ENCODE measurements around the gene NPHS2. TPM values are rescaled to one million over a fixed set of nuclear protein-coding genes. Genes with fewer than 3 reads are reported as not detected.

Gene NPHS2
- total RNA-seq, 1 donor from 2014 or later: not detected

- Mint-ChIP-seq H3K9me3 (no peaks in the 10 kb centered on the region), H3K4me1 (peaks cover 2% of the 10 kb centered on the region), H3K36me3 (no peaks in the 10 kb centered on the region), H3K27me3 (ENCODE audit: low read depth) (peaks cover 50% of the 10 kb centered on the region), H3K4me3 (no peak overlapping the region), H3K27ac (no peak overlapping the region)
- no peak for DNase-seq (ENCODE audit: low spot score in 2 of 2, unreplicated experiment in 2 of 2)
- TF ChIP-seq CTCF (IDR thresholded peaks at IDR 0.05; ENCODE audit: unreplicated experiment): no peak
Measured at GRCh38 chr1:179587336-179587735, 11.6 kb upstream of the NPHS2 start.

- Mint-ChIP-seq H3K27ac (no peak overlapping the region), H3K36me3 (no peaks in the 10 kb centered on the region), H3K4me3 (peak overlapping the region; percentile 57), H3K27me3 (ENCODE audit: low read depth) (peaks cover 57% of the 10 kb centered on the region), H3K9me3 (no peaks in the 10 kb centered on the region), H3K4me1 (peaks cover 2% of the 10 kb centered on the region)
- peak in 1 of 2 experiments; percentile 75 for DNase-seq (ENCODE audit: low spot score in 2 of 2, unreplicated experiment in 2 of 2)
- TF ChIP-seq CTCF (IDR thresholded peaks at IDR 0.05; ENCODE audit: unreplicated experiment): peak; percentile 58
Measured at GRCh38 chr1:179586107-179586823, 10.5 kb upstream of the NPHS2 start.

GRCh38 chr1:179583771-179584320 is 8.1 kb upstream of the NPHS2 start:
- H3K36me3 Mint-ChIP-seq: no peaks in the 10 kb centered on the region
- H3K4me3 Mint-ChIP-seq: no peak overlapping the region
- no peak overlapping the region for H3K27ac Mint-ChIP-seq
- no peak for TF ChIP-seq CTCF (IDR thresholded peaks at IDR 0.05; ENCODE audit: unreplicated experiment)
- H3K9me3 Mint-ChIP-seq: no peaks in the 10 kb centered on the region
- DNase-seq (ENCODE audit: low spot score in 2 of 2, unreplicated experiment in 2 of 2): no peak
- H3K4me1 Mint-ChIP-seq: peaks cover 2% of the 10 kb centered on the region
- peaks cover 72% of the 10 kb centered on the region for H3K27me3 Mint-ChIP-seq (ENCODE audit: low read depth)

- no peak for DNase-seq (ENCODE audit: low spot score in 2 of 2, unreplicated experiment in 2 of 2)
- no peaks in the 10 kb centered on the region for H3K9me3 Mint-ChIP-seq
- peak overlapping the region; percentile 0 for H3K4me3 Mint-ChIP-seq
- peaks cover 88% of the 10 kb centered on the region for H3K27me3 Mint-ChIP-seq (ENCODE audit: low read depth)
- no peak overlapping the region for H3K27ac Mint-ChIP-seq
- no peak for TF ChIP-seq CTCF (IDR thresholded peaks at IDR 0.05; ENCODE audit: unreplicated experiment)
- no peaks in the 10 kb centered on the region for H3K36me3 Mint-ChIP-seq
- no peaks in the 10 kb centered on the region for H3K4me1 Mint-ChIP-seq
Measured at GRCh38 chr1:179576509-179576908, 761 bp upstream of the NPHS2 start.

- H3K4me1 Mint-ChIP-seq: no peaks in the 10 kb centered on the region
- no peak overlapping the region for H3K4me3 Mint-ChIP-seq
- TF ChIP-seq CTCF (IDR thresholded peaks at IDR 0.05; ENCODE audit: unreplicated experiment): no peak
- no peak overlapping the region for H3K27ac Mint-ChIP-seq
- DNase-seq (ENCODE audit: low spot score in 2 of 2, unreplicated experiment in 2 of 2): no peak
- peaks cover 13% of the 10 kb centered on the region for H3K27me3 Mint-ChIP-seq (ENCODE audit: low read depth)
- H3K36me3 Mint-ChIP-seq: no peaks in the 10 kb centered on the region
- no peaks in the 10 kb centered on the region for H3K9me3 Mint-ChIP-seq
Measured at GRCh38 chr1:179558078-179558477, 17.7 kb downstream of the NPHS2 start.

Measured in mesothelial cell of epicardium (in vitro differentiated cells).